ENCODE results near the gene GDPD1.
A peak's percentile ranks its signal among the peaks of the same experiment; 100 is the strongest.
"Not testable (repeated sequence)": the region's sequence is repeated elsewhere in the genome, so short reads cannot be mapped to it uniquely, and the experiment has no call there.

GDPD1 gene

DNA sequence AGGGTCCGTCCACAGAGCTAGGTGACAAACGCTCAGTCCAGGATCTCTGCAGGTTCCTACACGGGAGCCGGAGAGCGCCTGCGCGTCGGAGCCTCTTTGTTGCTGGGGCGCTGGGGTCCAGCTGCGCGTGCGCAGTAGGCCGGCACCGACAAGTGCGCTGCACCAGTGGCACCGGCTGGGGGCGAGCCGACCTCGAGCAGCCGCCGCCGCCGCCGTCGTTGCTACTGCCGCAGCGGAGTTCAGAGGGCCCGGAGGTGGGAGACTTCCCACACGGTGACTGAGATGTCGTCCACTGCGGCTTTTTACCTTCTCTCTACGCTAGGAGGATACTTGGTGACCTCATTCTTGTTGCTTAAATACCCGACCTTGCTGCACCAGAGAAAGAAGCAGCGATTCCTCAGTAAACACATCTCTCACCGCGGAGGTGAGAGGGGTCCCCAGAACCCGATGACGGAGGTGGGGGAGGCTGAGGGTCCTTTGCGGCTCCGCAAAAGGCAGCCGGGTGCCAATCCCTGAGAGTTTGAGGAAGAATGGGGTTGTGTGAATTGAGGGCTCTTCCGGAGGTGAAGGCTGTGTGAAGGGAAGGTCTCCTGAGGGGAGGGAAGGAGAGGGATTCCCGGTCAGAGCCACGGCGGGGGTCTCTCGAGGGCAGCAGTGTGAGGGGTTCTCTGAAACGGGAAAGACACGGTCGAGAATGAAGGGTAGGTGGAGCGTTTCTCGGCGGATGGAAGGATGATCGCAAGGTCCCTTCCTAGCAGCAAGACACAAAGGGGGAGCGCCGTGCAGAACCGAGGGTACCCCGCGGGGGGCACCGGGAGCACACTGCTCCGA, at the start of gene GDPD1:
GDPD1 (plus strand) TSS at position 184 of the 831 bp plus-strand sequence; CDS start at position 283, 99 bp downstream.
- peak within 1 kb of the TSS; percentile 89 for H3K4me3 ChIP-seq (ENCODE audit: low read length)
- DNase-seq (ENCODE audit: low read depth), result peak; percentile 88
- TF ChIP-seq CTCF (conservative IDR thresholded peaks at IDR 0.05; ENCODE audit: low read length), result peak; percentile 42

- TF ChIP-seq CTCF (conservative IDR thresholded peaks at IDR 0.05; ENCODE audit: low read length), result no peak
Observed at GRCh38 chr17:59172436-59173004, 47.8 kb upstream of the GDPD1 start.

GRCh38 chr17:59174671-59175070, 45.6 kb upstream of the GDPD1 start:
- H3K4me3 ChIP-seq (ENCODE audit: low read length), result no peak overlapping the region
- no peak for DNase-seq (ENCODE audit: low read depth)
- no peak for TF ChIP-seq CTCF (conservative IDR thresholded peaks at IDR 0.05; ENCODE audit: low read length)

More at GRCh38 chr17:59172436-59173004, 47.8 kb upstream of the GDPD1 start:
- DNase-seq (ENCODE audit: low read depth), result no peak
- H3K4me3 ChIP-seq (ENCODE audit: low read length), result no peak overlapping the region

DNA sequence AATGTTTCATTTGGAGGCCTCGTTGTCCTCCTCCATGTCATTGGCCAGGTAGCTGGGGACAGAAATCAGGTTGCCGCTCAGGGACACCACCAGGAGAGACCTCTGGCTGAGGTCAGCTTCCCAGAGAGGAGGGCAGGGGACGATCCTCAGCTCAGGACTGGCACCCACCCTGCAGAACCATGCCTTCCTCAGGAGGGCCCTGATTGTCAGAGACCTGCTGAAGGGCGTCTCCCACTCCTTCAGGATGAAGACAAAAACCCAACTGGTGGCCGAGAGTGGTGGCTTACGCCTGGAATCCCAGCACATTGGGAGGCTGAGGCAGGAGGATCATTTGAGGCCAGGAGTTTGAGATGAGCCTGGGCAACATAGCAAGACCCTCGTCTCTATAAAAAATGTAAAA, 45.2 kb upstream of the GDPD1 start:
- no peak for TF ChIP-seq CTCF (conservative IDR thresholded peaks at IDR 0.05; ENCODE audit: low read length)
- DNase-seq (ENCODE audit: low read depth), result no peak

GRCh38 chr17:59178266-59178985, 41.9 kb upstream of the GDPD1 start:
- no peak for DNase-seq (ENCODE audit: low read depth)

More for the DNA sequence above, 45.2 kb upstream of the GDPD1 start:
- no peak overlapping the region for H3K4me3 ChIP-seq (ENCODE audit: low read length)

DNA sequence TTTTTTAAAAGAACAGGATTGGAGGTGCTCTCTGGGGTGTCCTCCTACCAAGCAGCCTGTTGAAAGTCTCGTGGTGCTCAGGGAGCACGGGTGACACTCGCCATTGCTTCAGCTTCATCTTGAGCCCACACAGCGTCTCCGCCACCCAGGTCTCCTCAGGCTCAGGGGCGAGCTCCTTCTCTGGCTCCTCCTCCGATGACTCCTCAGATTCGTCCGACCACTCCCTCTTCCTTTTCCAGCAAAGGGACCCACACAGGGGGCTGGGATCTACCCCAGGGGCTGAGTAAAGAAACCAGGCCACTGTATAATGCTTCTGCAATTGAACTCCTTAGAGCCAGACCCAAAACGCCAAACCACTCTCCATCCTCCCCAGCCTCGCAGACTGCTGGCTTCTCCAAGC, 40.7 kb upstream of the GDPD1 start:
- H3K4me3 ChIP-seq (ENCODE audit: low read length); DNase-seq (ENCODE audit: low read depth): not testable (repeated sequence)

More at GRCh38 chr17:59178266-59178985, 41.9 kb upstream of the GDPD1 start:
- TF ChIP-seq CTCF (conservative IDR thresholded peaks at IDR 0.05; ENCODE audit: low read length), result no peak
- no peak overlapping the region for H3K4me3 ChIP-seq (ENCODE audit: low read length)

GRCh38 chr17:59180626-59181025, 39.7 kb upstream of the GDPD1 start:
- H3K4me3 ChIP-seq (ENCODE audit: low read length), result no peak overlapping the region
- no peak for TF ChIP-seq CTCF (conservative IDR thresholded peaks at IDR 0.05; ENCODE audit: low read length)
- DNase-seq (ENCODE audit: low read depth), result no peak
